Esophagus muscularis mucosa (tissue), 4 donors: ENCODE results near the gene RCBTB1.

ENCODE experiments used
- EP300 ChIP-seq: sonication (generic); formaldehyde crosslinking; IDR thresholded peaks from one replicate; pipeline ENCODE4 v1.6.1; 2017; ENCODE audit warnings: antibody characterized with exemption
- POLR2A ChIP-seq: fragments of 450-650 bp; IDR thresholded peaks from one replicate; pipeline ENCODE4 v1.6.1; 2017; ENCODE audit warnings: antibody characterized with exemption, moderate library complexity, mild to moderate bottlenecking, low read depth
- TF ChIP-seq, protein P1 (sequence below), 3 experiments: fragments of 200-600 bp in 2 of 3; fragments of 450-650 bp in 1 of 3; sonication (generic) in 2 of 3; IDR thresholded peaks; one replicate each; pipeline ENCODE4 v1.5.1; 2017 to 2019; ENCODE audit warnings: antibody characterized with exemption in 3 of 3, mild to moderate bottlenecking in 2 of 3, moderate library complexity in 1 of 3

DNA sequence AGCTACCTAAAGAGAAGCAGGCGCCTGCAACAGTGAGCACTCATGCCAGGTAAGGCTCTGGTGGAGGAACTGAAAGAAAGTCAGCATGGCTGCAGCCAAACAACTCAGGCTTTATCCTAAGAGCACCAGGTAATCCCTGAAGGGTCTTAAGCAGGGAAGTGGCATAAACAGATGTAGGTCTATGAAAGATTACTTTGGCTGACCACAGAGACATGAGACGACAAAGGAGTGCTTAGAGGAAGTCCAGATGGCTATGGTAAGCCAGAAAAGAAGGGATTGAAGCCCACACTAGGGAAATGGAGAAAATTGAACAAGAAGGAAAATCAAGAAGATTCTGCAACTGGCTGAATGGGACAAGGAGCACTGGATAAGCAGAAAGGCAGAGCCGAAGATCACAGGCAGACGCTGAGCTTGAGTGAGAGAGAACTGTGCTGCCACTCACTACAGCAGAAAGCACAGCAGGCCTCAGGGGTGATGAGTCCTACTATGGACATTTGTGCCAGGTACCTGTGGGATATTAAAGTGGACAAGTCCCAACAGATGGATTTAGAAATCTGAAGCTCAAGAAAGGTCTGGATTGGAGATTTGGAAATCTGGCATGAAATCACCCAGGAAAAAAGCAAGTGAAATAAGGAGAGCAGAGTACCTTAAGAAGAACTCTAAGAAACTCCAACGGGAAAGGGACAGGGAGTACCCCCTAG is 4.2 kb downstream of the RCBTB1 start:
- TF ChIP-seq, protein P1, sequence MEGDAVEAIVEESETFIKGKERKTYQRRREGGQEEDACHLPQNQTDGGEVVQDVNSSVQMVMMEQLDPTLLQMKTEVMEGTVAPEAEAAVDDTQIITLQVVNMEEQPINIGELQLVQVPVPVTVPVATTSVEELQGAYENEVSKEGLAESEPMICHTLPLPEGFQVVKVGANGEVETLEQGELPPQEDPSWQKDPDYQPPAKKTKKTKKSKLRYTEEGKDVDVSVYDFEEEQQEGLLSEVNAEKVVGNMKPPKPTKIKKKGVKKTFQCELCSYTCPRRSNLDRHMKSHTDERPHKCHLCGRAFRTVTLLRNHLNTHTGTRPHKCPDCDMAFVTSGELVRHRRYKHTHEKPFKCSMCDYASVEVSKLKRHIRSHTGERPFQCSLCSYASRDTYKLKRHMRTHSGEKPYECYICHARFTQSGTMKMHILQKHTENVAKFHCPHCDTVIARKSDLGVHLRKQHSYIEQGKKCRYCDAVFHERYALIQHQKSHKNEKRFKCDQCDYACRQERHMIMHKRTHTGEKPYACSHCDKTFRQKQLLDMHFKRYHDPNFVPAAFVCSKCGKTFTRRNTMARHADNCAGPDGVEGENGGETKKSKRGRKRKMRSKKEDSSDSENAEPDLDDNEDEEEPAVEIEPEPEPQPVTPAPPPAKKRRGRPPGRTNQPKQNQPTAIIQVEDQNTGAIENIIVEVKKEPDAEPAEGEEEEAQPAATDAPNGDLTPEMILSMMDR (IDR thresholded peaks at IDR 0.05): no peak
- TF ChIP-seq POLR2A: no peak
- no peak for TF ChIP-seq EP300
